ENCODE data around the gene ARPC4. TPM values are rescaled to one million over a fixed set of nuclear protein-coding genes. Genes with fewer than 3 reads are reported as not detected.
"Not testable (repeated sequence)": the region's sequence is repeated elsewhere in the genome, so short reads cannot be mapped to it uniquely, and the experiment has no call there.

Gene ARPC4
- total RNA-seq, 1 experiment from 2014 or later, result 152 TPM

- intact Hi-C loops (cut with micrococcal nuclease; ENCODE audit: unreplicated experiment), result loop anchor here (2.0 kb wide), 1 partner anchor 103 kb away; no protein-coding TSS in a partner anchor
- ChIA-PET CTCF (interaction anchor here (0.6 to 1.7 kb wide), 2 partner anchors 343 to 444 kb away, joined by 3 to 6 read pairs; no protein-coding TSS in a partner anchor), POLR2A (ENCODE audit: low non-redundant PET) (no interaction called here)
- Histone ChIP-seq H3K36me3 (ENCODE audit: insufficient read depth, low read length, poor library complexity, severe bottlenecking) (peaks cover 26% of the 10 kb centered on the region), H3K4me1 (ENCODE audit: insufficient read depth, low read length, poor library complexity, severe bottlenecking) (no peaks in the 10 kb centered on the region), H3K27me3 (replicated peaks; ENCODE audit: insufficient read depth, low read depth, low read length, poor library complexity) (no peaks in the 10 kb centered on the region), H3K4me3 (ENCODE audit: low read depth, low read length, poor library complexity, severe bottlenecking) (peak within 1 kb of the TSS; percentile 77), H3K27ac (ENCODE audit: low read depth, low read length, poor library complexity, severe bottlenecking) (peak within 1 kb of the TSS; percentile 63), H3K9me3 (ENCODE audit: low read depth, low read length, poor library complexity, severe bottlenecking) (no peaks in the 10 kb centered on the region)
- DNase-seq (ENCODE audit: low spot score), result peak; percentile 96
- TF ChIP-seq EZH2 (IDR thresholded peaks at IDR 0.05; ENCODE audit: borderline replicate concordance, low read depth, low read length, poor library complexity, severe bottlenecking) (no peak), CTCF (conservative IDR thresholded peaks at IDR 0.05; ENCODE audit: low read depth, low read length) (no peak)
- no TSS peak for BruUV-seq (replicated peaks)
Measured at GRCh38 chr3:9843715-9844438, 51.0 kb downstream of the ARPC4 start, which contains the start of gene RPUSD3. RPUSD3 (minus strand) TSS chr3:9844008; CDS start chr3:9843990, 18 bp downstream.

GRCh38 chr3:9846231-9846630 lies 53.3 kb downstream of the ARPC4 start:
- no TSS peak for BruUV-seq (replicated peaks)
- no peaks in the 10 kb centered on the region for H3K27me3 ChIP-seq (replicated peaks; ENCODE audit: insufficient read depth, low read depth, low read length, poor library complexity)
- H3K9me3 ChIP-seq (ENCODE audit: low read depth, low read length, poor library complexity, severe bottlenecking), result no peaks in the 10 kb centered on the region
- H3K27ac ChIP-seq (ENCODE audit: low read depth, low read length, poor library complexity, severe bottlenecking), result no peak overlapping the region
- ChIA-PET CTCF (interaction anchor here (0.6 to 0.7 kb wide), 2 partner anchors 434 to 1285 kb away, joined by 4 read pairs; no protein-coding TSS in a partner anchor), POLR2A (ENCODE audit: low non-redundant PET) (no interaction called here)
- intact Hi-C loops (cut with micrococcal nuclease; ENCODE audit: unreplicated experiment), result no loop called here
- no peaks in the 10 kb centered on the region for H3K4me1 ChIP-seq (ENCODE audit: insufficient read depth, low read length, poor library complexity, severe bottlenecking)
- H3K4me3 ChIP-seq (ENCODE audit: low read depth, low read length, poor library complexity, severe bottlenecking), result no peak overlapping the region
- no peak for DNase-seq (ENCODE audit: low spot score)
- H3K36me3 ChIP-seq (ENCODE audit: insufficient read depth, low read length, poor library complexity, severe bottlenecking), result peaks cover 12% of the 10 kb centered on the region
- TF ChIP-seq CTCF (conservative IDR thresholded peaks at IDR 0.05; ENCODE audit: low read depth, low read length) (no peak), EZH2 (IDR thresholded peaks at IDR 0.05; ENCODE audit: borderline replicate concordance, low read depth, low read length, poor library complexity, severe bottlenecking) (no peak)

- ChIA-PET CTCF (interaction anchor here (0.6 kb wide), 1 partner anchor 433 kb away, joined by 4 read pairs; no protein-coding TSS in a partner anchor), POLR2A (ENCODE audit: low non-redundant PET) (no interaction called here)
- no TSS peak for BruUV-seq (replicated peaks)
- H3K4me3 ChIP-seq (ENCODE audit: low read depth, low read length, poor library complexity, severe bottlenecking), result no peak overlapping the region
- intact Hi-C loops (cut with micrococcal nuclease; ENCODE audit: unreplicated experiment), result no loop called here
- peaks cover 4% of the 10 kb centered on the region for H3K36me3 ChIP-seq (ENCODE audit: insufficient read depth, low read length, poor library complexity, severe bottlenecking)
- TF ChIP-seq CTCF (conservative IDR thresholded peaks at IDR 0.05; ENCODE audit: low read depth, low read length) (no peak), EZH2 (IDR thresholded peaks at IDR 0.05; ENCODE audit: borderline replicate concordance, low read depth, low read length, poor library complexity, severe bottlenecking) (no peak)
- no peaks in the 10 kb centered on the region for H3K9me3 ChIP-seq (ENCODE audit: low read depth, low read length, poor library complexity, severe bottlenecking)
- no peak for DNase-seq (ENCODE audit: low spot score)
- H3K27me3 ChIP-seq (replicated peaks; ENCODE audit: insufficient read depth, low read depth, low read length, poor library complexity), result no peaks in the 10 kb centered on the region
- H3K4me1 ChIP-seq (ENCODE audit: insufficient read depth, low read length, poor library complexity, severe bottlenecking), result no peaks in the 10 kb centered on the region
- no peak overlapping the region for H3K27ac ChIP-seq (ENCODE audit: low read depth, low read length, poor library complexity, severe bottlenecking)
Measured at GRCh38 chr3:9846931-9847488, 54.1 kb downstream of the ARPC4 start.

GRCh38 chr3:9847870-9848269 lies 55.0 kb downstream of the ARPC4 start:
- H3K9me3 ChIP-seq (ENCODE audit: low read depth, low read length, poor library complexity, severe bottlenecking); H3K27me3 ChIP-seq (replicated peaks; ENCODE audit: insufficient read depth, low read depth, low read length, poor library complexity); H3K36me3 ChIP-seq (ENCODE audit: insufficient read depth, low read length, poor library complexity, severe bottlenecking); H3K4me1 ChIP-seq (ENCODE audit: insufficient read depth, low read length, poor library complexity, severe bottlenecking); DNase-seq (ENCODE audit: low spot score); BruUV-seq (replicated peaks); CTCF ChIA-PET; intact Hi-C loops (cut with micrococcal nuclease; ENCODE audit: unreplicated experiment); H3K27ac ChIP-seq (ENCODE audit: low read depth, low read length, poor library complexity, severe bottlenecking); H3K4me3 ChIP-seq (ENCODE audit: low read depth, low read length, poor library complexity, severe bottlenecking); POLR2A ChIA-PET (ENCODE audit: low non-redundant PET): not testable (repeated sequence)

Measured in A673 (cell line).